ENCODE measurements around the gene MRPL24.

DNA sequence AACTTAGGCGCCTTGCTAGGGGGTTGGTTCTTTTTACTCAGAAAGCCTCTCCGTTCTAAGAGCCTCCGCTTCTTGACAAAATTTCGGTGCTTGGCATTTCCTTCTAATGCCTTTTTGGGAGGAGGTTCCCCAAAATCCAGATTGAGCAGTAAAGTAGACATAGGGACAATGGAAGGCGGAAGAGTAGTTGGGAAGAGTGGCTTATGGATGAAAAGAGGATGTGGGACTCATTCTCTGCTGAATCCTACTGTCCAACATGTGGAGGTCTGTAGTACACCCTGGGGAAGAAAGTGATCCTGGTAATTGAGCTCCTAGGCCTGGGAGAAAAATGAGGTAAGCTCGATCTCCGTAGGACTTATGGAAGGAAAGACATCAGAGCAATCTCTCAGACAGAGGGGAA, 13.4 kb downstream of the MRPL24 start:
- TF ChIP-seq, protein P1, sequence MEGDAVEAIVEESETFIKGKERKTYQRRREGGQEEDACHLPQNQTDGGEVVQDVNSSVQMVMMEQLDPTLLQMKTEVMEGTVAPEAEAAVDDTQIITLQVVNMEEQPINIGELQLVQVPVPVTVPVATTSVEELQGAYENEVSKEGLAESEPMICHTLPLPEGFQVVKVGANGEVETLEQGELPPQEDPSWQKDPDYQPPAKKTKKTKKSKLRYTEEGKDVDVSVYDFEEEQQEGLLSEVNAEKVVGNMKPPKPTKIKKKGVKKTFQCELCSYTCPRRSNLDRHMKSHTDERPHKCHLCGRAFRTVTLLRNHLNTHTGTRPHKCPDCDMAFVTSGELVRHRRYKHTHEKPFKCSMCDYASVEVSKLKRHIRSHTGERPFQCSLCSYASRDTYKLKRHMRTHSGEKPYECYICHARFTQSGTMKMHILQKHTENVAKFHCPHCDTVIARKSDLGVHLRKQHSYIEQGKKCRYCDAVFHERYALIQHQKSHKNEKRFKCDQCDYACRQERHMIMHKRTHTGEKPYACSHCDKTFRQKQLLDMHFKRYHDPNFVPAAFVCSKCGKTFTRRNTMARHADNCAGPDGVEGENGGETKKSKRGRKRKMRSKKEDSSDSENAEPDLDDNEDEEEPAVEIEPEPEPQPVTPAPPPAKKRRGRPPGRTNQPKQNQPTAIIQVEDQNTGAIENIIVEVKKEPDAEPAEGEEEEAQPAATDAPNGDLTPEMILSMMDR (conservative IDR thresholded peaks at IDR 0.05) = no peak
- TF ChIP-seq EZH2 (IDR thresholded peaks at IDR 0.05; ENCODE audit: low read depth) = no peak

Measured in PC-9 (cell line).